ENCODE results near the gene CEP85. TPM values are rescaled to one million over a fixed set of nuclear protein-coding genes. Genes with fewer than 3 reads are reported as not detected.

CEP85 gene
- total RNA-seq, 1 donor from 2014 or later = 46.6 TPM

DNA sequence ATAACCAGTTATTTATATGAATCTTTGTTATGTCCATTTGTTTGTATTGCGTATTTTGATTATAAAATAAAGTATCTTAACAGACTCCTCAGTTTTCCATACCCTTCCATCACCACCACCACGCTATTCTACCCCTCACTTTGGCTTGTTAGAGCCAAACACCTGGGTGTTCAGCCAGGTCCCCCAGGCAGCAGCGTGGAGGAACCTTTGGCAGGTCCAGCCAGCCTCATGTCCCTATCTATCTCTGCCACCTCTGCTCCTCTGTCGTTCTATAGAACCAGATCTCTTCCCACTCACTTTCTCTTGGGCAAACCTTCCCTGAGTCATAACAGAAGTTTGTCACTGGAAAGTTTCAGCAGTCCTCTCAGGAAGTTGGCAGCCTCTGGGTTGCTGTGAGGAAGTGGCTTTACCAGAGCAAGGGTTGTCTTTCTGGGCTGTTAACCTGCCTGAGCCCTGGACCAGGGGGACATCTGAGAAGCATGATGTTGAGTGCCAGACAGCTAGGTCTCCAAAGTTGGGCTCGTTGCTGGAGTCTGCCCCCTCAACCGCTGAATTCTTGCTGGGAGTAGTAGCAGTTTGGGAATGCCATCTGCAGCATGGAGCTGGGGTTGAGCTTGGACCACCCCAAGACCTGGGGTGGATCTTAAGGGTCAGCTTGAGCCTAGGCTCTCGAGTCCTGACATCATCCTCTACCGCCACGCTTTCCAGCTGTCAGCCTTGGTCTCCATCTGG is 44.9 kb downstream of the CEP85 start:
- H3K9me3 Mint-ChIP-seq = no peaks in the 10 kb centered on the region
- TF ChIP-seq, protein P1, sequence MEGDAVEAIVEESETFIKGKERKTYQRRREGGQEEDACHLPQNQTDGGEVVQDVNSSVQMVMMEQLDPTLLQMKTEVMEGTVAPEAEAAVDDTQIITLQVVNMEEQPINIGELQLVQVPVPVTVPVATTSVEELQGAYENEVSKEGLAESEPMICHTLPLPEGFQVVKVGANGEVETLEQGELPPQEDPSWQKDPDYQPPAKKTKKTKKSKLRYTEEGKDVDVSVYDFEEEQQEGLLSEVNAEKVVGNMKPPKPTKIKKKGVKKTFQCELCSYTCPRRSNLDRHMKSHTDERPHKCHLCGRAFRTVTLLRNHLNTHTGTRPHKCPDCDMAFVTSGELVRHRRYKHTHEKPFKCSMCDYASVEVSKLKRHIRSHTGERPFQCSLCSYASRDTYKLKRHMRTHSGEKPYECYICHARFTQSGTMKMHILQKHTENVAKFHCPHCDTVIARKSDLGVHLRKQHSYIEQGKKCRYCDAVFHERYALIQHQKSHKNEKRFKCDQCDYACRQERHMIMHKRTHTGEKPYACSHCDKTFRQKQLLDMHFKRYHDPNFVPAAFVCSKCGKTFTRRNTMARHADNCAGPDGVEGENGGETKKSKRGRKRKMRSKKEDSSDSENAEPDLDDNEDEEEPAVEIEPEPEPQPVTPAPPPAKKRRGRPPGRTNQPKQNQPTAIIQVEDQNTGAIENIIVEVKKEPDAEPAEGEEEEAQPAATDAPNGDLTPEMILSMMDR (conservative IDR thresholded peaks at IDR 0.05) = no peak
- H3K27me3 Mint-ChIP-seq (ENCODE audit: low read depth) = peaks cover 5% of the 10 kb centered on the region
- H3K4me3 Mint-ChIP-seq = peak overlapping the region; percentile 92
- H3K4me1 Mint-ChIP-seq = peaks cover 43% of the 10 kb centered on the region
- peaks cover 15% of the 10 kb centered on the region for H3K36me3 Mint-ChIP-seq (ENCODE audit: low read depth)
- peak overlapping the region; percentile 76 for H3K27ac Mint-ChIP-seq (ENCODE audit: unreplicated experiment)
- no peak for DNase-seq (ENCODE audit: low read depth, low spot score)

DNA sequence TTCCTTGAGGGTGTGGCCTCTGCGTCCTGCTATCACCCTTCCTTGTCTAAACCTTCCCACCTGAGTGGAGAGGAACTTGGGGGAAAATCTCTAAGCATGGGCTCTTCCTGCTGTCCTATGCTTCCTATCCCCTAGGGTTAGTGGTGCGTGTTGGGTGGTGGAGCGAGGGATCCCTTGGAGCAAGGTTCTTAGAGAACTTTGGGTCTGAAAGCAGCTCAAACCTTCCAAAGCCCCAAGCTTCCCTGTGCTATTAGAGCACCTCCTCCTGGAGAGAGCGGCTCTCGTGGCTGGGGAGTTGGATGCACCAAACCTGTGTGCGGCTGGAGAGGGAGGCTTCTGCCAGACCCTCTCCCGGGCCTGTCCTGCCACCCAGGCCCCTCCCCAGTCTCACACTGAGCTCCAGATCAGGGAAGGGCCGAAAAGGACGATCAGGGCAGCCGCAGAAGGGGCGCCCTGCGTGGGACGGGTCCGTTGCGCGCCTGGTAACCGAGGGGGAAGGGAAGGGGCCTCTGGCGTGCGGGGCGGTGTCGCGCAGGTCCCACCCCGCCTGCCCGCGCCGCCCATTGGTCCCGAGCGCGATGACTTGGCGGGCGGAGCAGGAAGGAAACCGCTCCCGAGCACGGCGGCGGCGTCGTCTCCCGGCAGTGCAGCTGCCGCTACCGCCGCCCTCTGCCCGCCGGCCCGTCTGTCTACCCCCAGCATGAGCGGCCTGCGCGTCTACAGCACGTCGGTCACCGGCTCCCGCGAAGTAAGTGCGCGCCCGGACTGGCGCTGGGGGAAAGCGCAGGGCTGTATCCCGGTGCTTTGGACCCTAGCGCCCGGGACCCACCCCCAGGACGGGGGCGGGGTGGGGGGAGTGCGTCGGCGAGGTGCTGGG is 45.7 kb downstream of the CEP85 start, which contains the start of gene SH3BGRL3:
Gene SH3BGRL3 (plus strand): TSS at position 631 of the 877 bp plus-strand sequence. CDS start 70 bp downstream, at position 701.
- Mint-ChIP-seq H3K9me3 (no peaks in the 10 kb centered on the region), H3K27me3 (ENCODE audit: low read depth) (peaks cover 5% of the 10 kb centered on the region), H3K36me3 (ENCODE audit: low read depth) (peaks cover 11% of the 10 kb centered on the region), H3K4me1 (peaks cover 46% of the 10 kb centered on the region), H3K27ac (ENCODE audit: unreplicated experiment) (peak within 1 kb of the TSS; percentile 59), H3K4me3 (peak within 1 kb of the TSS; percentile 92)
- TF ChIP-seq, protein P1 (conservative IDR thresholded peaks at IDR 0.05) = peak; percentile 57
- DNase-seq (ENCODE audit: low read depth, low spot score) = peak; percentile 66

DNA sequence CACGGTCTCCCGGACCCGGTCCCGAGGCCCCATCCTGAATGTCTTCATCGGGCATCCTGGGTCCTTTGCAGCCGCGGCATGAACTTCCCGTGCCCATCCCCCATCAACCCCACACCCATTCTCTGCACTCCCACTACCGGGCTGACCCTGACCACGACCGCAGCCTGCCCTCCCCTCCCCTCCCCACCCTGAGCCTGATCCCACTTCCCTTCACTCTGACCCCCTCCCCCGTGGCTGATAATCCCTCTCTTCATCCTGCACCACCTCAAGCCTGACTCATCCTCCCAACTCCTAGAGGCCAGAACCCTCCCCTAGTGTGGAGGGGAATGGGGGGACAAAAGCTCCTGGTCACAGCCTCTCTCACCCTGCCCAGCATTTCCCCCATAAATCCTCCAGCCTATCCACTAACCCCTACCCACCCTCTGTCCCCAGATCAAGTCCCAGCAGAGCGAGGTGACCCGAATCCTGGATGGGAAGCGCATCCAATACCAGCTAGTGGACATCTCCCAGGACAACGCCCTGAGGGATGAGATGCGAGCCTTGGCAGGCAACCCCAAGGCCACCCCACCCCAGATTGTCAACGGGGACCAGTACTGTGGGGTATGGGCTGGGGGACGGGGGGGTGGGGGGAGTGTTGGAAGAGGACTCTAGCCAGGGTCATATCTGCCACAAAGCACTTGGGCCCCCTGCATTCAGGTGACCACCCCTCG is 46.5 kb downstream of the CEP85 start:
- Mint-ChIP-seq H3K27ac (ENCODE audit: unreplicated experiment) (peak overlapping the region; percentile 59), H3K9me3 (no peaks in the 10 kb centered on the region), H3K4me3 (peak overlapping the region; percentile 89), H3K36me3 (ENCODE audit: low read depth) (peaks cover 10% of the 10 kb centered on the region), H3K4me1 (peaks cover 51% of the 10 kb centered on the region), H3K27me3 (ENCODE audit: low read depth) (peaks cover 5% of the 10 kb centered on the region)
- no peak for DNase-seq (ENCODE audit: low read depth, low spot score)
- TF ChIP-seq, protein P1 (conservative IDR thresholded peaks at IDR 0.05) = no peak

DNA sequence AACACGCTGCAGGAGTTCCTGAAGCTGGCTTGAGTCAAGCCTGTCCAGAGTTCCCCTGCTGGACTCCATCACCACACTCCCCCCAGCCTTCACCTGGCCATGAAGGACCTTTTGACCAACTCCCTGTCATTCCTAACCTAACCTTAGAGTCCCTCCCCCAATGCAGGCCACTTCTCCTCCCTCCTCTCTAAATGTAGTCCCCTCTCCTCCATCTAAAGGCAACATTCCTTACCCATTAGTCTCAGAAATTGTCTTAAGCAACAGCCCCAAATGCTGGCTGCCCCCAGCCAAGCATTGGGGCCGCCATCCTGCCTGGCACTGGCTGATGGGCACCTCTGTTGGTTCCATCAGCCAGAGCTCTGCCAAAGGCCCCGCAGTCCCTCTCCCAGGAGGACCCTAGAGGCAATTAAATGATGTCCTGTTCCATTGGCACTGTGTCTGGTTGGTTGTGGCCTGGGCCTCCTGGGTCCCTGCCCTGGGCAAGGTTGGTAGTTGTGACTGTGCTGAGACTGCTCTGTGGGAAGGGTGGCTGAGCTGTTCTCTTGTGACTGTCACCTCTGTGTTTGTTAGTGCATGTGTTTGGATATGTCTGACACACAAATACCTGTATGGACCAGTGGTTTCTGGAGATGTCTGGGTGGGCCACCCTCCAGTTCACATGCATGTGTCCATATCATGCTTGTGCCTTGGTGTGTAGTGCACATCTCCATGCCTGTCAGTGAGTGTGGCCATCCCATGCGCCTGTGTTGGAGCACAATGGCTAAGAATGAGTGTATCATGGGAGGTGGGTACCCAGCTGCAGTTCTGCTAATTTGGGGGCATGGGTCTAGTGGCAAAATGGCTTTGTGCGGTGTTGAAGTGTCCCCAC is 47.3 kb downstream of the CEP85 start:
- H3K4me3 Mint-ChIP-seq = peak overlapping the region; percentile 89
- H3K27ac Mint-ChIP-seq (ENCODE audit: unreplicated experiment) = peak overlapping the region; percentile 39
- TF ChIP-seq, protein P1 (conservative IDR thresholded peaks at IDR 0.05) = no peak
- H3K36me3 Mint-ChIP-seq (ENCODE audit: low read depth) = peaks cover 8% of the 10 kb centered on the region
- H3K27me3 Mint-ChIP-seq (ENCODE audit: low read depth) = peaks cover 5% of the 10 kb centered on the region
- DNase-seq (ENCODE audit: low read depth, low spot score) = no peak
- H3K4me1 Mint-ChIP-seq = peaks cover 51% of the 10 kb centered on the region
- no peaks in the 10 kb centered on the region for H3K9me3 Mint-ChIP-seq
